K562 (cell line): ENCODE results near the gene NCL. TPM values are rescaled to one million over a fixed set of nuclear protein-coding genes. Genes with fewer than 3 reads are reported as not detected.

Experiments used
- ATAC-seq: fragments of 200-7000 bp; cut with Tn5 transposase; 3 replicates; pipeline ENCODE4 v1.9.1; 2020; ENCODE audit warnings: moderate library complexity
- BruUV-seq: library from RNA; stranded (reverse); fragments of 400-500 nt; replicated peaks from 2 replicates; lab custom pipeline; 2021; lab: Mats Ljungman, UMichigan
- CTCF ChIA-PET: fragments of 300-600 bp; formaldehyde crosslinking; extraction: SDS; loops from one replicate; lab custom pipeline; 2021; ENCODE audit warnings: low intra/inter-chr PET ratio; lab: Yijun Ruan, JAX
- POLR2A ChIA-PET: fragments of 300-600, 350-650 bp; sonication (Branson Sonifier 250); formaldehyde crosslinking; extraction: SDS; loops from one replicate; lab custom pipeline; 2021; ENCODE audit warnings: antibody characterized with exemption, inconsistent platforms; lab: Yijun Ruan, JAX
- DNase-seq, 4 experiments: peaks; one replicate each; pipeline versions ENCODE4 v3.0.0 to v3.0.0-alpha.2; 2011 to 2018; ENCODE audit warnings: low spot score in 3 of 4, mixed read lengths in 3 of 4; ENCODE audit errors: extremely low read depth in 1 of 4
- FAIRE-seq: peaks from 2 replicates; lab custom pipeline; 2011; peaks lifted over from hg19 to GRCh38; lab: Jason Lieb, UNC
- H2AFZ ChIP-seq: 2 replicates; pipeline ENCODE4 v1.6.0; 2011; ENCODE audit warnings: low read depth, low read length, control low read depth, inconsistent platforms
- H3K27ac ChIP-seq: fragments of 200-600 bp; 3 replicates; pipeline ENCODE4 v1.8.0; 2011; ENCODE audit warnings: low read depth, mild to moderate bottlenecking, control low read depth, inconsistent platforms, low read length, moderate library complexity, mixed read lengths; ENCODE audit errors: extremely low read depth
- H3K27me3 ChIP-seq, 2 experiments: fragments of 300-600 bp in 1 of 2; 2 replicates in 1 of 2; 3 replicates in 1 of 2; pipeline versions ENCODE4 v1.6.0 to v1.8.0; 2011; ENCODE audit warnings: inconsistent platforms in 2 of 2, low read length in 2 of 2, mild to moderate bottlenecking in 1 of 2, mixed read lengths in 1 of 2, moderate library complexity in 1 of 2; ENCODE audit not compliant: control insufficient read depth in 2 of 2, insufficient read depth in 2 of 2
- H3K36me3 ChIP-seq: fragments of 300-600 bp; 3 replicates; pipeline ENCODE4 v1.8.0; 2011; ENCODE audit warnings: mild to moderate bottlenecking, low read length, inconsistent platforms; ENCODE audit not compliant: control insufficient read depth, insufficient read depth
- H3K4me1 ChIP-seq, 2 experiments: fragments of 200-600 bp in 1 of 2; replicated peaks in 1 of 2; 2 replicates in 1 of 2; 3 replicates in 1 of 2; pipeline versions ENCODE4 v1.5.1 to v1.8.0; 2011; ENCODE audit warnings: inconsistent platforms in 2 of 2, low read length in 2 of 2, mild to moderate bottlenecking in 1 of 2, mixed read lengths in 1 of 2, moderate library complexity in 1 of 2; ENCODE audit not compliant: control insufficient read depth in 2 of 2, insufficient read depth in 2 of 2
- H3K4me2 ChIP-seq: 2 replicates; pipeline ENCODE4 v1.6.1; 2011; ENCODE audit warnings: low read length, control low read depth, inconsistent platforms, mixed read lengths; ENCODE audit not compliant: insufficient read depth
- H3K4me3 ChIP-seq: fragments of 200-600 bp; sonication (generic), shearing (Covaris generic); 2 replicates; pipeline ENCODE4 v1.5.1; 2016; ENCODE audit warnings: control low read depth, inconsistent platforms
- H3K79me2 ChIP-seq: fragments of 200-600 bp; 3 replicates; pipeline ENCODE4 v1.8.0; 2011; ENCODE audit warnings: low read length, inconsistent platforms; ENCODE audit not compliant: control insufficient read depth, insufficient read depth
- H3K9ac ChIP-seq, 2 experiments: 2 replicates each; pipeline versions ENCODE4 v1.6.0 to v1.6.1; 2011; ENCODE audit warnings: low read depth in 2 of 2, low read length in 2 of 2, control low read depth in 1 of 2, inconsistent platforms in 1 of 2, mild to moderate bottlenecking in 1 of 2, mixed read lengths in 1 of 2; ENCODE audit not compliant: insufficient read depth in 1 of 2
- H3K9me1 ChIP-seq: one replicate; pipeline ENCODE4 v1.6.0; 2011; ENCODE audit warnings: inconsistent platforms, mild to moderate bottlenecking, low read length, moderate library complexity; ENCODE audit not compliant: control insufficient read depth, insufficient read depth
- H3K9me3 ChIP-seq: replicated peaks from 2 replicates; pipeline ENCODE4 v1.5.1; 2011; ENCODE audit warnings: low read depth, low read length, inconsistent platforms; ENCODE audit not compliant: control insufficient read depth, insufficient read depth
- H4K20me1 ChIP-seq: replicated peaks from 2 replicates; pipeline ENCODE4 v1.6.1; 2011; ENCODE audit warnings: low read length, inconsistent platforms, mixed read lengths; ENCODE audit not compliant: control insufficient read depth, insufficient read depth
- NKRF ChIP-seq: fragments of 450-650 bp; IDR thresholded peaks from 2 replicates; pipeline ENCODE4 v1.6.1; 2016; ENCODE audit warnings: borderline replicate concordance
- PBX2 ChIP-seq, 2 experiments: IDR thresholded peaks in 1 of 2; conservative IDR thresholded peaks in 1 of 2; 2 replicates each; pipeline ENCODE4 v1.6.1; 2016; ENCODE audit warnings: low read depth in 2 of 2, mild to moderate bottlenecking in 1 of 2, missing compliant biosample characterization in 1 of 2, missing genetic modification characterization in 1 of 2, moderate library complexity in 1 of 2
- PHF8 ChIP-seq: fragments of 200-600 bp; sonication (generic); IDR thresholded peaks from 2 replicates; pipeline ENCODE4 v1.6.1; 2012; ENCODE audit warnings: mixed run types, mild to moderate bottlenecking, inconsistent platforms, low read length, moderate library complexity, borderline replicate concordance
- POLR2H ChIP-seq: IDR thresholded peaks from 2 replicates; pipeline ENCODE4 v1.6.1; 2016; ENCODE audit warnings: missing genetic modification characterization, low read depth, mild to moderate bottlenecking, control low read depth, missing compliant biosample characterization, moderate library complexity
- WGBS: fragments of 100-300 bp; shearing (Covaris generic); methylation state at CpG from one replicate; pipeline ENCODE4 v1.1.6; 2016; ENCODE audit warnings: low coverage, mixed read lengths; ENCODE audit not compliant: insufficient coverage; ENCODE audit errors: missing lambda C conversion rate; 5-methylcytosine and 5-hydroxymethylcytosine counted together
- in situ Hi-C: fragments of 300-500 bp; cut with MboI; formaldehyde crosslinking; loops from 4 replicates; pipeline ENCODE4 v1.15.0; 2018; ENCODE audit warnings: inconsistent platforms, mixed read lengths
- intact Hi-C: fragments of 100-400 bp; cut with micrococcal nuclease; formaldehyde crosslinking; loops from 2 replicates; pipeline ENCODE4 v1.14.2; 2022
- polyA plus RNA-seq, 8 experiments: library from polyadenylated mRNA; depleted of rRNA in 4 of 8; stranded (reverse) in 5 of 8; unstranded in 3 of 8; fragments of >200 nt; fragmentation: Nextera tagmentation in 2 of 8; fragmentation: Illumina TruSeq in 1 of 8; extraction: Ambion mirVana in 2 of 8; extraction: Trizol in 1 of 8; gene quantifications; 2 replicates each; pipeline versions ENCODE4 v1.2.1 to v1.2.3, GENCODE V29; 2011 to 2014; ENCODE audit warnings: inconsistent platforms in 1 of 8, missing spikeins in 1 of 8
- total RNA-seq, 7 experiments: library from RNA; depleted of rRNA in 6 of 7; stranded (reverse); fragments of >200 nt in 6 of 7; fragmentation: Illumina TruSeq in 2 of 7; extraction: Trizol in 2 of 7; gene quantifications; 2 replicates each; pipeline versions ENCODE4 v1.2.1 to v1.2.3, GENCODE V29; 2011 to 2021; ENCODE audit warnings: low replicate concordance in 1 of 7

The NCL gene
- total and polyA plus RNA-seq, 9 of the 15 experiments (the other 6 are each of a cell fraction or from before 2014, with no cell fraction given), result 80.9 to 732 (median 361) TPM

- TF ChIP-seq NKRF, result no peak
Observed at GRCh38 chr2:231486851-231487596, 22.7 kb upstream of the NCL start (continued).

GRCh38 chr2:231483398-231484329 is 19.4 kb upstream of the NCL start:
- H2AFZ ChIP-seq, result peak overlapping the region; percentile 86; the same call in 1 of the 2 replicates
- FAIRE-seq, result no peak
- H3K9me1 ChIP-seq, result no peaks in the 10 kb centered on the region
- no peak overlapping the region for H3K4me3 ChIP-seq
- whole genome bisulfite sequencing, result 70% methylated on average over 6 of the region's 65 CpGs
- 0 out of 2 replicates have a peak, but pooled peaks have one; percentile 1 for TF ChIP-seq PHF8
- TF ChIP-seq PBX2 (CRISPR knock-in tag; IDR thresholded peaks at IDR 0.05; ENCODE audit: low read depth), result no peak
- TF ChIP-seq PBX2 (tag; conservative IDR thresholded peaks at IDR 0.05; ENCODE audit: low read depth), result no peak
- no peak for TF ChIP-seq POLR2H (tag)
- ChIA-PET CTCF (no interaction called here), POLR2A (interaction anchor here (1.4 to 8.3 kb wide), 3 partner anchors 17 to 30 kb away, joined by 4 to 74 read pairs (median 6); partner anchors contain the start of gene NCL)
- no peak for ATAC-seq
- H3K36me3 ChIP-seq, result no peaks in the 10 kb centered on the region
- H4K20me1 ChIP-seq, result no peaks in the 10 kb centered on the region
- no peak for DNase-seq
- H3K4me2 ChIP-seq, result no peak overlapping the region
- peak overlapping the region in 1 of 2 experiments; percentile 81; a peak in 2 of 4 replicates for H3K9ac ChIP-seq
- intact Hi-C loops, result loop anchor here (2.0 kb wide), 1 partner anchor 75 kb away; no protein-coding TSS in a partner anchor
- no peak overlapping the region for H3K27ac ChIP-seq
- in situ Hi-C loops, result no loop called here
- no peaks in the 10 kb centered on the region for H3K27me3 ChIP-seq
- H3K4me1 ChIP-seq, result peaks cover 0 to 15% of the 10 kb centered on the region in 2 experiments; a peak in 2 of 5 replicates
- BruUV-seq, result no TSS peak
- no peaks in the 10 kb centered on the region for H3K79me2 ChIP-seq
- H3K9me3 ChIP-seq, result no peaks in the 10 kb centered on the region
